Measurements from ENCODE around the gene RAB1A.

The RAB1A gene

DNA sequence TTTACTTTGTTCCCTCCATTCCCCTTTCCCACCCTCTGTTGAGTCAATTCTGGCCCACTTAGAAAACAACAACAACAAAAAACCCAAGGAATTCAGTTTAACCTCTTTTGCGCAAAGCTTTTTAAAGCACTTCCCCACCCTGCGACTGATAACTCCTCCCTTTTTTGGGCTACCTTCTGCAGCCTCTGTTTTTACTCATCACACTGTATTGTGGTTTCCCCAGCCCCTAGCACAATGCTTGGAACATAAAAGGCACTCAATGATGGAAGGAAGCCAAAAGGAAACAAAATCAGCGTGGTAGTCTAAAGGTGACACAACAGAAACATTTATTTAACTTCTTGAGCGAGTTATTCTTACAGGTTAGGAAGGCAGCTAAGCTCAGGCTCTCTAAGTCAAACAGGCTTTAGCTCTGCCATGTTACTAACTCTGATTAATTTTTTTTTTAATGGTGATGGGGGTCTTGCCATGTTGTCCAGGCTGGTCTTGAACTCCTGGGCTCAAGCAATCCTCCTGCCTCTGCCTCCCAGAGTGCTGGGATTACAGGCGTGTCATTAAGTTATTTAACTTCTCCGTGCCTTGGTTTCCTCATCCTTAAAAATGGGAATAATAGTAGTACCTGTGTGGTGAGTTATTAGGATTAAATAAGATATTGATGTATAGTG is 72.4 kb downstream of the RAB1A start:
- peak; percentile 59 for DNase-seq

DNA sequence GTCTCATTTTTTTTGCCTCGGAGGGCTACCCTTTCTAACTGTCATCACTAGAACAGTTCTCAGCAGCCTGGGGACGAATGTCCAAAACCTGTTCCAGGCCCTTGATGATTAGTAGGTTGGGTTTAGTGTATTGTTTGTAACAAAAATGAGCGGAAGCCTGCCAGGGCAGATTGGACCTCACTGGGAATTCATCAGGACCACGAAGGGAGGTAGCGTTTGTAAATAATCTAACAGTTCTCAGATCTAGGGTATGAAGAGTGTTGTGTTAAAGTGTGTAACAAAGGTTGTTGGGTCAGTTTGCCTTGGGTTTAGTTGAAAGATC is 72.9 kb downstream of the RAB1A start:
- no peak for DNase-seq

DNA sequence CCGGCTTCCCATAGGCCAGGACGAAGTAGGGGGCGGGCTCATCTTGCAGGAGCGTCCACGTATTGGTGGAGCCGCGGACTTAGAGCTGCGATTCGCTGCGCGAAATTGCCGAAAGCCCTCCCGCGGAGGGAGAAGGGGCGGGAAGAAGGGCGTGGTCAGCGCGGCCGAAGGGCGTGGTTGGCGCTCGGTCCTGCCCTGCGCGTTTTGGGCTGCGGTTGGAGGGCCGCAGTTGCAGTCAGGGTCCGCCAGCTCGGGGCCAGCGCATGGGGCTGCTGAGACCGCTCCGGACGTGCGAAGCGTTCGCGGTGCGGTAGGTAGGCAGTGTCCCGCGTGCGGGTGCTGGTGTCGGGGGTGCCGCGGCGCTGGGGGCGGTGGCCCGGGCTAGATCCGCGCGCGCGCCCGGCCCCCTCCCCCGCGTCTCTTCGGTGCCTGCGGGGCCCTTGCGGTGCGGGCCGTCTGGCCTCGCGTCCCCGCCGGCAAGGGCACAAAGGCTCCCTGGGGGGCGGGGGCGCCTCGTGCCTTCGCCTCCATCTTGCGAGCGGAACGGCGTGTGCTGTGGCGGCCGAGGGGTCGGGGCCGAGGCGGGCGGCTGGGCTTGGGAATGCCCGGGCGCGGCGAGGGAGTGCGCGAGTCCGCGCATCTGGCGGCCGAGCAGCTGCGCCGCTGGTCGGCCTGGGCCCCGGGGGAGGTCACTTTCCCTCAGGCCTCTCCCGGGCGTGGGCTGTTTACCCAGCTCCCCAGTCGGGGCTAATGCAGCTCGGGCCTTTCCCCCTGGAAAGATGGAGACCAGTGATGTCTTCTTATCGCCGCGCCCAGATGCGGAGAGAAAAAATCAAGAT is 73.5 kb downstream of the RAB1A start, which contains the start of gene CEP68:
CEP68 (plus strand) TSS at position 202 of the 839 bp plus-strand sequence. CDS start 13,029 bp downstream, outside the sequence.
- peak; percentile 97 for DNase-seq

DNA sequence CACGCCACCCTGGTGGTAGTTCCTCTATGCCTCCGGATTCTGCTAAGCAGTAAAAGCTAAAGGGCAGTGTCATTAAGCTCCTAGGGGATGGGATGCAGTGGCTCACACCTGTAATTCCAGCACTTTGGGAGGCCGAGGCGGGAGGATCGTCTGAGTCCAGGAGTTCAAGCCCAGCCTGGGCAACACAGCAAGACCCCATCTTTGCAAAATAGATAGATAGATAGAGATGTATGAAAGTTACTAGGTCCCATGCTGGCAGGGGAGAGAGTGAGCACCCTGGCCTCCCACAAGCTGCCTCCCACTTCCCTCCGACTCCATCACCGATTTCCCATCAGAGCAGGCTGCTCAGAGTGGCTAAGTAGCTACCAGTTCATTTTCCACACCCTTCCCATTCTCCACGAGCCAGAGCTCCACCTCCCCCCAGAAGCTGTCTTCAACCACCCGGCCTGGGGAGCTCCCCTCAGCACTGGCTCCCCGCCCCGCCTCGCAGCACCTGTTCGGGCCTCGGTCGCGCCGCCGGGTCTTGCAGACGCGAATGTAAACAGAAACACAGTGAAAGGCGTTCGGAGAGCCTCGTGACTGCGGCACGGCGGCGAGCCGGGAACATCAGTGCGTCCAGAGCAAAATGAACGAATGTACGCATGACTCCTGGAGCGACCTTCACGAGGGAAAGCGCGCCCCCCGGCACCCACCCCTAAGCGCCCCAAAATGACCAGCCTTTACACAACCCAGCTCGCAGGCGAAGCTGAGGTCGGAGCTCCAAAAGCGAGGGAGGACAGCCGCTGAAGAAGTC is 74.3 kb downstream of the RAB1A start:
- DNase-seq = no peak

GRCh38 chr2:65054749-65055421 is 75.0 kb downstream of the RAB1A start:
- no peak for DNase-seq

DNA sequence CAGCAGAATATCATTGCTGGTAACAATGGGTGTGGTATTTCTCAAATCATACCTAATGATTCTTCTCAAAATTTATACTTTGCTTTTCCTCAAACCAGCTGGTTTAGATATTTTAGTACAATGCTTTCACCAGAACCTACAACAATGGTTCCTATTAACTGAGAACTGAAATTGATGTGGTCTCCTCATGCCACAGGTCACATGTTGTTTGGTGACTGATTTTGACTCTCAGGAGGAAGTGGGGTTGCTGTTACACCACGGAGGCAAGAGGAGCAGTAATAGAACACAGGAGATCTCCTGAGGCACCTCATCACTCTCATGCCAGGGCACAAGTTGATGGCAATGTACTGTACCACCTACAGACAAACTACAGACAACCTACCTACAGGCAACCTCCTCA is 76.7 kb downstream of the RAB1A start:
- DNase-seq = no peak

- peak; percentile 71 for DNase-seq
Measured at GRCh38 chr2:65050931-65051330, 79.0 kb downstream of the RAB1A start.

- DNase-seq = no peak
Measured at GRCh38 chr2:65049010-65049639, 80.8 kb downstream of the RAB1A start.

- DNase-seq = no peak
Measured at GRCh38 chr2:65046633-65047407, 83.1 kb downstream of the RAB1A start.

DNA sequence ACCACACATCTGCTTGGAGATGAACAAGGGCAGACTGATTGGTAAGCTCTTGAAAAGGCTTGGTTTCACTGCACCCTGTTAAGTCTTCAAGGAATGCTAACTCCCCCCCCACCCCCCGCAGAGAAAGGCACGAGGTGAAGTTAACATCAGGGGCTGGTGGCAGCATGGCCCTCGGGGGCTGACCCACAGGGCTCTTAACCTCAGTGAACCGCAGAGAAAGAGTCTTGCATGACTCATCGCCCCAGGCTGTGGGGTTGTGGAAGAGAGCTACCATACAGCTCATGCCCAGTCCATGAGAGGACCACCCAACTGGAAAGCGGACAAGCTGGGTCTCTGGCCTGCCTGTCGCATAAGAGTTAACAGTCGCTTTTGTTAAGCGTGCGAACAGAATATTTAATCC is 84.3 kb downstream of the RAB1A start:
- DNase-seq = peak; percentile 61

DNA sequence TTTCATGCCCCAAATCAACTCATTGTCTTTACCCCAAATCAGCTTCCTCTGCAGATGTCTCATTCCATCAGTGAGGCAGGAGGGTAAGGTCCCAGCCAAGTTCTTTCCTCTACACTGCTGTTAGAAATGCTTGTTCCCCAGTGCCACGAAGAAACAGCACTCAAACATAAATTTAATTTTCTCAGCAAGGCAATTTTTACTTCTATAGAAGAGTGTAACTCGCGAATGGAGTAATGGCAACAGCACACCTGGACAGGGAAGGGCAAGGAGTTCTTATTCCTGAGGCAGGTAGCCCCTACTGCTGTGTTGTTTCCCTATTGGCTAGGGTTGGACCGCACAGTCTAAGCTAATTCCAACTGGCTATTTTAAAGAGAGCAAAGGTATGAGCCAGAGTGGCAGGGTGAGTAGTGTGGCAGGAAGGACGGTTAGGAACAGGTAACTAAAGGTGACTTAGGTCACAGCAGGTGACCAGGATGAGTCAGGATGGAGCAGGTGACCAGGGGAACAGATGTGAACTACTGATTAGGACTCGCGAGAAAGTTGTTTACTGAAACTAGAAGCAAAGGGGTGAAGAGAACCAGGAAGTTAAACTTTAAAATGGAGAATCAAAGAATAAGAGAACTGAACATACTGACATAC is 85.7 kb downstream of the RAB1A start:
- DNase-seq = no peak

DNA sequence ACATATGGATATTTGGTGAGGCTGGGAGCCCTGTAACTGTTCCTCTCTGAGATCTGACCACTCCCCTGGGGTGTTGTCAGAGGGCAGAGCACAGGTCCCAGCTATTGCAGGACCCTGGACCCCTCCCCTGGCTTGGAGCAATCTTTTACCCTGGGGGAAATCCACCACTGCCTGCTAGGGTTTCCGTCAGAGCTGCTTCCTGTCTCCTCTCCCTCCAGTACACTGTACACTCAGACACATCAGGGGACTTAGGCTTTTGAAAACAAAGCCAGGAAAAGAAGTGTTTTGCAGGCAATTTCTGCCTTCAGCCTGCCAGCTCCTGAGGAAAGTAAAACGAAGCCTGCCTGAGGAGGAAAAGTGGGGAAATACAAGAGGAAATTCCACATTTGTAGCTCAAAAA is 86.9 kb downstream of the RAB1A start:
- DNase-seq = no peak

- DNase-seq = peak; percentile 77
Measured at GRCh38 chr2:65040400-65041261, 89.3 kb downstream of the RAB1A start.

GRCh38 chr2:65039640-65040039 is 90.3 kb downstream of the RAB1A start:
- no peak for DNase-seq

DNA sequence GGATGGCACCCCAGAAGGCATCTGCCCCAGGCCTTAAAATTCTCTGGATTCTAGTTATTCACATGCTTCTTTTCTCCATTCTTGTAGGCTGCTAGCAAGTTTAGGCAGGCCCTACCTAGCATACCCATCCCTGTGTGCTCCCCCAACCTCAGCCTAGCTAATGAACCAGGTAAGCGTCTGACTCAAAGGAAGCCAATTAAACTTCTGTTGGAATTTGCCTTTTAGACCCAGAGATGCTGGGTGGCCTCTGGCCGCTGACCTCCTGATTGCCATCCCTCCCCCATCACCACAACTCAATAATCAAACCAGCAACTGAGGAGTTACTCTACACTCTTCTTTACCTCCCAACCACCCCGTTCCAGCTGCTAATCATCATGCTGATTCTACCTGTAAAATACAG is 92.7 kb downstream of the RAB1A start:
- DNase-seq = no peak

Data from fibroblast of skin of right biceps (primary cell).